SU-DHL-6 (cell line): ENCODE measurements around the gene CCDC32.

Experiments used
- H2AFZ ChIP-seq: fragments of 200-600 bp; sonication (generic); 2 replicates; pipeline ENCODE4 v1.6.1; 2014; ENCODE audit warnings: low read depth, mild to moderate bottlenecking, moderate library complexity, mixed read lengths, antibody characterized with exemption, low read length; ENCODE audit not compliant: severe bottlenecking
- H3F3A ChIP-seq: fragments of 200-600 bp; shearing (Covaris generic); 2 replicates; pipeline ENCODE4 v1.6.0; 2016; ENCODE audit warnings: antibody characterized with exemption, mild to moderate bottlenecking; ENCODE audit not compliant: insufficient read depth
- H3K27ac ChIP-seq: fragments of 200-600 bp; sonication (generic); 2 replicates; pipeline ENCODE4 v1.5.1; 2016; ENCODE audit warnings: low read depth, mild to moderate bottlenecking, low read length, moderate library complexity, mixed read lengths
- H3K27me3 ChIP-seq: fragments of 200-600 bp; sonication (generic), shearing (Covaris generic); 2 replicates; pipeline ENCODE4 v1.6.0; 2014; ENCODE audit warnings: mild to moderate bottlenecking, low read length
- H3K36me3 ChIP-seq: fragments of 200-600 bp; sonication (generic); 2 replicates; pipeline ENCODE4 v1.6.1; 2014; ENCODE audit warnings: mild to moderate bottlenecking, low read length, mixed read lengths
- H3K4me2 ChIP-seq: fragments of 300-600, 200-600 bp; shearing (Covaris generic), sonication (generic); 2 replicates; pipeline ENCODE4 v1.6.0; 2014; ENCODE audit warnings: low read length, low read depth, mild to moderate bottlenecking; ENCODE audit not compliant: poor library complexity, severe bottlenecking
- H3K4me3 ChIP-seq: fragments of 200-600 bp; sonication (generic); 2 replicates; pipeline ENCODE4 v1.5.1; 2014; ENCODE audit warnings: antibody characterized with exemption, low read length, mild to moderate bottlenecking, mixed read lengths; ENCODE audit not compliant: insufficient read depth, poor library complexity, severe bottlenecking
- H3K79me2 ChIP-seq: fragments of 200-600 bp; sonication (generic); 2 replicates; pipeline ENCODE4 v1.6.1; 2014; ENCODE audit warnings: mild to moderate bottlenecking, low read length, moderate library complexity; ENCODE audit not compliant: insufficient read depth
- H3K9ac ChIP-seq: fragments of 200-600 bp; sonication (generic); 2 replicates; pipeline ENCODE4 v1.7.0; 2014; ENCODE audit warnings: mild to moderate bottlenecking, low read length
- H3K9me2 ChIP-seq: fragments of 200-600 bp; sonication (generic); replicated peaks from 2 replicates; pipeline ENCODE4 v1.6.1; 2014; ENCODE audit warnings: low read length; ENCODE audit not compliant: insufficient read depth
- H3K9me3 ChIP-seq: fragments of 200-600 bp; sonication (generic); 2 replicates; pipeline ENCODE4 v1.6.1; 2014; ENCODE audit warnings: low read length, mixed read lengths; ENCODE audit not compliant: insufficient read depth
- H4K20me1 ChIP-seq: fragments of 200-600 bp; sonication (generic); 2 replicates; pipeline ENCODE4 v1.6.1; 2014; ENCODE audit warnings: low read depth, mild to moderate bottlenecking, antibody characterized with exemption, low read length, moderate library complexity, mixed read lengths
- CTCF ChIP-seq: fragments of 200-600 bp; sonication (generic); IDR thresholded peaks from one replicate; pipeline ENCODE4 v1.5.1; 2017; ENCODE audit warnings: antibody characterized with exemption, mild to moderate bottlenecking, low read length, moderate library complexity; ENCODE audit not compliant: insufficient read depth, poor library complexity, severe bottlenecking
- EZH2phosphoT487 ChIP-seq: fragments of 200-600 bp; sonication (generic), shearing (Covaris generic); conservative IDR thresholded peaks from 2 replicates; pipeline ENCODE4 v1.6.1; 2018; ENCODE audit warnings: mild to moderate bottlenecking, antibody characterized with exemption, low read length, moderate library complexity, mixed read lengths

Gene CCDC32

DNA sequence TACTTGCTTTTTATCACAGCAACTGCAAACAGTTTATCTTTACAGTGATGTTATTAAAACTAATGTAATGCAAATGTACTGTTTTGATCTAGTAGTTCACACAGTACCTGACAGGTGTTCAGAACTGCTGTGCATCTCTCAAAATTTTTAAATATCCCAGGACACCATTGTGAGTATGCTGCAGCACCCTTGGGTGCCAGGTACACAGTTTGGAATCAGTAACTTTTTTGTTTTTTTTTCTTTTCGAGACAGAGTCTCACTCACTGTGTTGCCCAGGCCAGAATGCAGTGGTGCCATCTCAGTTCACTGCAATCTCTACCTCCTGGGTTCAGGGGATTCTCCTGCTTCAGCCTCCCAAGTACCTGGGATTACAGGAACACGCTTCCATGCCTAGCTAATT lies 32.2 kb upstream of the CCDC32 start:
- H3K9me3 ChIP-seq, result no peaks in the 10 kb centered on the region; the same call in 1 of the 2 replicates

GRCh38 chr15:40595773-40596172 lies 30.9 kb upstream of the CCDC32 start:
- Histone ChIP-seq H3K4me3 (peak overlapping the region; percentile 97), H2AFZ (no peak overlapping the region), H3K9ac (peak overlapping the region; percentile 88), H3K4me2 (peak overlapping the region; percentile 100), H3K9me2 (no peaks in the 10 kb centered on the region), H3K36me3 (peaks cover 3% of the 10 kb centered on the region), H3K27ac (peak overlapping the region; percentile 95; the same call in 1 of the 2 replicates), H4K20me1 (no peaks in the 10 kb centered on the region), H3K79me2 (peaks cover 66% of the 10 kb centered on the region), H3F3A (peaks cover 32% of the 10 kb centered on the region), H3K9me3 (no peaks in the 10 kb centered on the region), H3K27me3 (no peaks in the 10 kb centered on the region)
- no peak for TF ChIP-seq CTCF
- no peak for TF ChIP-seq EZH2phosphoT487

More for the DNA sequence above, 32.2 kb upstream of the CCDC32 start:
- no peak for TF ChIP-seq EZH2phosphoT487
- no peak for TF ChIP-seq CTCF
- H2AFZ ChIP-seq, result no peak overlapping the region
- H3K79me2 ChIP-seq, result peaks cover 75% of the 10 kb centered on the region
- no peaks in the 10 kb centered on the region for H3K9me2 ChIP-seq
- peak overlapping the region; percentile 7; the same call in 1 of the 2 replicates for H3K27ac ChIP-seq
- H3K4me3 ChIP-seq, result no peak overlapping the region
- H3K9ac ChIP-seq, result no peak overlapping the region; the same call in 1 of the 2 replicates
- H3K4me2 ChIP-seq, result peak overlapping the region; percentile 100
- H3K36me3 ChIP-seq, result peaks cover 8% of the 10 kb centered on the region
- no peaks in the 10 kb centered on the region for H3K27me3 ChIP-seq
- no peaks in the 10 kb centered on the region for H4K20me1 ChIP-seq
- peaks cover 24% of the 10 kb centered on the region for H3F3A ChIP-seq

DNA sequence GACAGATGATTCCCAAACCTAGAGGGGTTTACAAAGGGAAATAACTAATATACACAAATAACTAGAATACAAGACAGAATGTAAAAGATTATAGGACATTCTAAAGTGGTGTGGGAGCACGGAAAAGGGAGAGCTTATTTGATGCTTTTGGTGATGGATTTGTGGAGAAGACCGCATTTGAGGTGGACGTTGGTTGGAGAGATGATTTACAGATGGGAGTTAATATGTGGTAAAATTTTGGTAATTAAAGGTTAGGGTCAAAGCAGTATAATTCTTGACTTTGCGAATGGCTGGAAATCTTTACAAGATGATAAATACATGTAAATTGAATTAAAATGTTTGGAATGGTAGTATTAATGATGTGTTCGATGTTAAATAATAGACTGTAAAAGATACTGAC lies 30.4 kb upstream of the CCDC32 start:
- H3K79me2 ChIP-seq, result peaks cover 61% of the 10 kb centered on the region
- H3K4me2 ChIP-seq, result peak overlapping the region; percentile 100
- H3K36me3 ChIP-seq, result peaks cover 2% of the 10 kb centered on the region; the same call in 1 of the 2 replicates
- peak overlapping the region; percentile 97 for H3K4me3 ChIP-seq
- no peaks in the 10 kb centered on the region for H3K27me3 ChIP-seq
- no peaks in the 10 kb centered on the region for H3K9me2 ChIP-seq
- peak overlapping the region; percentile 95 for H3K27ac ChIP-seq
- peak overlapping the region; percentile 88 for H3K9ac ChIP-seq
- no peak for TF ChIP-seq EZH2phosphoT487
- no peak for TF ChIP-seq CTCF
- no peaks in the 10 kb centered on the region for H4K20me1 ChIP-seq
- H3F3A ChIP-seq, result peaks cover 36% of the 10 kb centered on the region
- no peak overlapping the region for H2AFZ ChIP-seq
- no peaks in the 10 kb centered on the region for H3K9me3 ChIP-seq
